Posterior vena cava (tissue), 2 donors: ENCODE measurements around the gene SLFN11. TPM values are rescaled to one million over a fixed set of nuclear protein-coding genes. Genes with fewer than 3 reads are reported as not detected.
"Not testable (repeated sequence)": the region's sequence is repeated elsewhere in the genome, so short reads cannot be mapped to it uniquely, and the experiment has no call there.

Source experiments
- DNase-seq: peaks from one replicate; pipeline ENCODE4 v3.0.0-alpha.2; 2020; ENCODE audit warnings: low spot score
- intact Hi-C, 2 donors: fragments of 100-400 bp; cut with DNase I; formaldehyde crosslinking; loops; one replicate each; pipeline versions ENCODE4 v1.14.1 to v1.14.2; 2022 to 2023
- total RNA-seq, 2 donors: library from RNA; stranded (reverse); fragmentation: NEBNext Ultra II Directional; extraction: Animal tissue kit (Norgen Biotek cat#: 25700); gene quantifications; one replicate each; pipeline ENCODE4 v1.2.1, GENCODE V29; 2021
- donor health status: DM: yes; HTN: yes; CAD: no.
- donor health status: DM: yes; HTN: yes; CAD: no.

The SLFN11 gene
- total RNA-seq, 2 donors from 2014 or later: 35.3 to 53.1 TPM

GRCh38 chr17:35371934-35372333, 1.5 kb downstream of the SLFN11 start:
- intact Hi-C loops: no loop called here
- DNase-seq: no peak

GRCh38 chr17:35368081-35368830, 5.2 kb downstream of the SLFN11 start:
- no peak for DNase-seq
- intact Hi-C loops: no loop called here

- intact Hi-C loops: no loop called here
- DNase-seq: no peak
These were observed 12.4 kb downstream of the SLFN11 start for GRCh38 chr17:35361027-35361426.

- intact Hi-C loops: no loop called here
- DNase-seq: no peak
These were observed 14.0 kb downstream of the SLFN11 start for GRCh38 chr17:35359398-35359797.

GRCh38 chr17:35352284-35352683, 21.1 kb downstream of the SLFN11 start:
- intact Hi-C loops: no loop called here
- DNase-seq: no peak

- intact Hi-C loops: no loop called here
- no peak for DNase-seq
These were observed 22.9 kb downstream of the SLFN11 start for GRCh38 chr17:35350493-35350892.

GRCh38 chr17:35345926-35346771, 27.3 kb downstream of the SLFN11 start:
- intact Hi-C loops: no loop called here
- DNase-seq: peak; percentile 92

- no peak for DNase-seq
- intact Hi-C loops: no loop called here
These were observed 27.9 kb downstream of the SLFN11 start for GRCh38 chr17:35345445-35345925.

GRCh38 chr17:35344262-35344661, 29.2 kb downstream of the SLFN11 start:
- intact Hi-C loops: no loop called here
- no peak for DNase-seq

GRCh38 chr17:35342276-35342675, 31.1 kb downstream of the SLFN11 start:
- DNase-seq: no peak
- intact Hi-C loops: no loop called here

GRCh38 chr17:35341411-35341992, 31.9 kb downstream of the SLFN11 start:
- intact Hi-C loops: no loop called here
- DNase-seq: no peak

- intact Hi-C loops: no loop called here
- DNase-seq: no peak
These were observed 35.2 kb downstream of the SLFN11 start for GRCh38 chr17:35338230-35338629.

- DNase-seq: no peak
- intact Hi-C loops: no loop called here
These were observed 36.1 kb downstream of the SLFN11 start for GRCh38 chr17:35337364-35337763.

GRCh38 chr17:35333578-35333977, 39.8 kb downstream of the SLFN11 start:
- DNase-seq, intact Hi-C loops: not testable (repeated sequence)

GRCh38 chr17:35322749-35323148, 50.7 kb downstream of the SLFN11 start:
- intact Hi-C loops: no loop called here
- DNase-seq: no peak

- intact Hi-C loops: no loop called here
- DNase-seq: no peak
These were observed 57.5 kb downstream of the SLFN11 start for GRCh38 chr17:35315971-35316370.

GRCh38 chr17:35315283-35315682, 58.1 kb downstream of the SLFN11 start:
- intact Hi-C loops: no loop called here
- no peak for DNase-seq

GRCh38 chr17:35314415-35315216, 58.8 kb downstream of the SLFN11 start:
- intact Hi-C loops: loop anchor here in 1 of 2 donors (5.0 kb wide), 1 partner anchor 218 kb away; no protein-coding TSS in a partner anchor
- no peak for DNase-seq

GRCh38 chr17:35313875-35314409, 59.5 kb downstream of the SLFN11 start:
- intact Hi-C loops: loop anchor here (2.0 to 5.0 kb wide), 2 partner anchors 218 to 225 kb away; no protein-coding TSS in a partner anchor
- DNase-seq: no peak
